Measurements from ENCODE around the gene DNAH17.
A peak's percentile ranks its signal among the peaks of the same experiment; 100 is the strongest.

The DNAH17 gene

GRCh38 chr17:78501241-78502036, 75.8 kb downstream of the DNAH17 start:
- no peak for TF ChIP-seq CTCF (conservative IDR thresholded peaks at IDR 0.05; ENCODE audit: low read length)
- no peak for DNase-seq (ENCODE audit: low read depth)
- H3K4me3 ChIP-seq (ENCODE audit: low read length), result no peak overlapping the region

- no peak for TF ChIP-seq CTCF (conservative IDR thresholded peaks at IDR 0.05; ENCODE audit: low read length)
- DNase-seq (ENCODE audit: low read depth), result no peak
- H3K4me3 ChIP-seq (ENCODE audit: low read length), result no peak overlapping the region
These were observed 76.4 kb downstream of the DNAH17 start for GRCh38 chr17:78500806-78501205.

- no peak overlapping the region for H3K4me3 ChIP-seq (ENCODE audit: low read length)
- TF ChIP-seq CTCF (conservative IDR thresholded peaks at IDR 0.05; ENCODE audit: low read length), result no peak
- no peak for DNase-seq (ENCODE audit: low read depth)
These were observed 77.3 kb downstream of the DNAH17 start for GRCh38 chr17:78499715-78500540.

GRCh38 chr17:78498848-78499247, 78.3 kb downstream of the DNAH17 start:
- DNase-seq (ENCODE audit: low read depth), result no peak
- no peak overlapping the region for H3K4me3 ChIP-seq (ENCODE audit: low read length)
- TF ChIP-seq CTCF (conservative IDR thresholded peaks at IDR 0.05; ENCODE audit: low read length), result no peak

GRCh38 chr17:78497115-78497540, 80.1 kb downstream of the DNAH17 start:
- peak; percentile 76 for DNase-seq (ENCODE audit: low read depth)
- TF ChIP-seq CTCF (conservative IDR thresholded peaks at IDR 0.05; ENCODE audit: low read length), result peak; percentile 82
- no peak overlapping the region for H3K4me3 ChIP-seq (ENCODE audit: low read length)

- TF ChIP-seq CTCF (conservative IDR thresholded peaks at IDR 0.05; ENCODE audit: low read length), result no peak
- no peak for DNase-seq (ENCODE audit: low read depth)
- no peak overlapping the region for H3K4me3 ChIP-seq (ENCODE audit: low read length)
These were observed 80.9 kb downstream of the DNAH17 start for GRCh38 chr17:78496311-78496710.

All from AG10803 (cell line).